Esophagus squamous epithelium (tissue), 5 donors: ENCODE data around the gene LDB2. TPM values are rescaled to one million over a fixed set of nuclear protein-coding genes. Genes with fewer than 3 reads are reported as not detected.

ENCODE experiments used
- DNase-seq: peaks from one replicate; lab custom pipeline; 2025; lab: John Stamatoyannopoulos, UW
- H3K27ac ChIP-seq, 4 donors: fragments of 200-600 bp; sonication (generic); one replicate each; pipeline ENCODE4 v1.5.1; 2016 to 2019; ENCODE audit warnings: mild to moderate bottlenecking in 1 of 4
- H3K27me3 ChIP-seq, 4 donors: fragments of 200-600 bp; sonication (generic); 1 replicate in 3 of 4; 2 replicates in 1 of 4; pipeline versions ENCODE4 v1.5.1 to v1.6.0; 2017 to 2021; ENCODE audit warnings: antibody characterized with exemption in 1 of 4
- H3K36me3 ChIP-seq, 3 donors: fragments of 200-600 bp; sonication (generic); one replicate each; pipeline ENCODE4 v1.5.1; 2016 to 2019
- H3K4me1 ChIP-seq, 3 donors: fragments of 200-600 bp; sonication (generic); one replicate each; pipeline ENCODE4 v1.5.1; 2017 to 2019
- H3K4me3 ChIP-seq, 4 donors: fragments of 200-600 bp; sonication (generic); 1 replicate in 3 of 4; 2 replicates in 1 of 4; pipeline ENCODE4 v1.5.1; 2016 to 2019; ENCODE audit warnings: mild to moderate bottlenecking in 2 of 4, moderate library complexity in 1 of 4
- H3K9me3 ChIP-seq, 3 donors: fragments of 200-600 bp; sonication (generic); one replicate each; pipeline ENCODE4 v1.5.1; 2016 to 2019
- POLR2A ChIP-seq, 4 donors: fragments of 450-650 bp; IDR thresholded peaks; one replicate each; pipeline ENCODE4 v1.6.1; 2017; ENCODE audit warnings: antibody characterized with exemption in 4 of 4, mild to moderate bottlenecking in 4 of 4, moderate library complexity in 3 of 4
- WGBS, 2 donors: methylation state at CpG; one replicate each; pipeline ENCODE4 v1.1.5; 2018; 5-methylcytosine and 5-hydroxymethylcytosine counted together
- intact Hi-C: fragments of 100-400 bp; cut with DNase I; formaldehyde crosslinking; loops from one replicate; pipeline ENCODE4 v1.15.0; 2022
- total RNA-seq, 4 donors: library from RNA; depleted of rRNA; stranded (reverse); fragments of >200 nt; gene quantifications; one replicate each; pipeline ENCODE4 v1.1.0, GENCODE V29; 2016
- TF ChIP-seq, protein P1 (sequence below), 6 experiments: fragments of 450-650 bp in 4 of 6; fragments of 200-600 bp in 2 of 6; sonication (generic) in 2 of 6; IDR thresholded peaks; one replicate each; pipeline ENCODE4 v1.5.1; 2016 to 2019; ENCODE audit warnings: antibody characterized with exemption in 6 of 6, mild to moderate bottlenecking in 4 of 6, moderate library complexity in 4 of 6
- donor health status: DM: yes; HTN: yes; CAD: no.

LDB2 gene
- total RNA-seq, 4 donors from 2014 or later: 3.0 to 16.0 (median 5.9) TPM

DNA sequence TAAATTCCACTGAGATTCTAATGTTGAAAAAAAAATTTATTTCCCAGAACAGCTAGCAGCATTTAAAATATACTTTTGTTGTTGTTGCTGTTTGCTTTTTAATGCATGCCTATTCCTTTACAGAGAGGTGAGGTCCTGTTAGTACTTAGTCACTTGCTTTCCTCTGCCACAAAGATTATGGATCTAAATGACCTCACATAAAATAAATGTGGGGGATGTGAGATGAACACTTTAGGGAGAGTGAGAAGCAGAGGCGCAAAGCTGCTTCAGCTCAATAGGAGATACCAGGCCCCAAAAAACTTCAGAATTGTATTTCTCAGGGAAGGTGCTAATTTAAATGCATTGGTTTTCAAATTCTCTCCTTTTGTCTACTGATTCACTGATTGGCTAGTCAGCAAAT, 4.0 kb downstream of the LDB2 start:
- H3K36me3 ChIP-seq: no peaks in the 10 kb centered on the region
- DNase-seq: no peak
- 71 to 100% methylated on average over 1 of the region's 1 CpG for WGBS, 2 donors
- peak overlapping the region in 2 of 4 donors; percentile 41 to 43 for H3K4me3 ChIP-seq
- no peaks in the 10 kb centered on the region for H3K27me3 ChIP-seq
- H3K9me3 ChIP-seq: no peaks in the 10 kb centered on the region
- intact Hi-C loops: no loop called here
- H3K27ac ChIP-seq: peak overlapping the region in 3 of 4 donors; percentile 10 to 74 (median 65)
- peaks cover 0 to 26% (median 0%) of the 10 kb centered on the region in 3 donors for H3K4me1 ChIP-seq
- TF ChIP-seq POLR2A (IDR thresholded peaks at IDR 0.05): no peak
- TF ChIP-seq, protein P1, sequence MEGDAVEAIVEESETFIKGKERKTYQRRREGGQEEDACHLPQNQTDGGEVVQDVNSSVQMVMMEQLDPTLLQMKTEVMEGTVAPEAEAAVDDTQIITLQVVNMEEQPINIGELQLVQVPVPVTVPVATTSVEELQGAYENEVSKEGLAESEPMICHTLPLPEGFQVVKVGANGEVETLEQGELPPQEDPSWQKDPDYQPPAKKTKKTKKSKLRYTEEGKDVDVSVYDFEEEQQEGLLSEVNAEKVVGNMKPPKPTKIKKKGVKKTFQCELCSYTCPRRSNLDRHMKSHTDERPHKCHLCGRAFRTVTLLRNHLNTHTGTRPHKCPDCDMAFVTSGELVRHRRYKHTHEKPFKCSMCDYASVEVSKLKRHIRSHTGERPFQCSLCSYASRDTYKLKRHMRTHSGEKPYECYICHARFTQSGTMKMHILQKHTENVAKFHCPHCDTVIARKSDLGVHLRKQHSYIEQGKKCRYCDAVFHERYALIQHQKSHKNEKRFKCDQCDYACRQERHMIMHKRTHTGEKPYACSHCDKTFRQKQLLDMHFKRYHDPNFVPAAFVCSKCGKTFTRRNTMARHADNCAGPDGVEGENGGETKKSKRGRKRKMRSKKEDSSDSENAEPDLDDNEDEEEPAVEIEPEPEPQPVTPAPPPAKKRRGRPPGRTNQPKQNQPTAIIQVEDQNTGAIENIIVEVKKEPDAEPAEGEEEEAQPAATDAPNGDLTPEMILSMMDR (IDR thresholded peaks at IDR 0.05): no peak

DNA sequence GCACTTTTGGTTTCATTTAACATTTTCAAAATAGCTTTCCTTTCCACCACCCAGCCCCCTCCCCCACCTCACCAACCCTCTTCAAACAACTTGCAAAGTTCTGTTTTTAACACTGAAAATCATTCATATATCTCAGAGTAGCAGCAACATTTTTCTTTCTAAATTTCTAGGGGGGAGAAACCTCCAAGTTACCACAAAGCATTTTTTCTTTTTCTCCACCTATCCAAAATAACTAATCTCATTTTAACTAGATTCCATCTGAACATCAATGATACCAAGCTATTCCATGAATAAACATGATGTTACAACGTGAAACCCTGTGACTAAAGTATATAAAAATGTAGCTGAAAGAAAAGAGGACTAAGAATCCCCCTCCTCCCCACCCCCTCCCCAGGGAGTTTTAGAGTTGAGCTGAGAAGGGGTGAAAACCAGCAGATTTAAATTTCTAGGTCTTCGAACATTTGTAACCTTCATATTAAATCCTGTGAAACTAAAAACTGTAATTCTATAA, 5.2 kb downstream of the LDB2 start:
- peaks cover 0 to 1% (median 0%) of the 10 kb centered on the region in 3 donors for H3K36me3 ChIP-seq
- H3K4me1 ChIP-seq: peaks cover 0 to 26% (median 0%) of the 10 kb centered on the region in 3 donors
- TF ChIP-seq, protein P1 (IDR thresholded peaks at IDR 0.05): no peak
- no peak for TF ChIP-seq POLR2A (IDR thresholded peaks at IDR 0.05)
- WGBS, 2 donors: 21 to 32% methylated on average over 2 of the region's 2 CpGs
- H3K27me3 ChIP-seq: no peaks in the 10 kb centered on the region
- intact Hi-C loops: no loop called here
- peak overlapping the region in 2 of 4 donors; percentile 65 to 74 for H3K27ac ChIP-seq
- no peak for DNase-seq
- H3K4me3 ChIP-seq: peak overlapping the region in 3 of 4 donors; percentile 17 to 43 (median 24)
- no peaks in the 10 kb centered on the region for H3K9me3 ChIP-seq

DNA sequence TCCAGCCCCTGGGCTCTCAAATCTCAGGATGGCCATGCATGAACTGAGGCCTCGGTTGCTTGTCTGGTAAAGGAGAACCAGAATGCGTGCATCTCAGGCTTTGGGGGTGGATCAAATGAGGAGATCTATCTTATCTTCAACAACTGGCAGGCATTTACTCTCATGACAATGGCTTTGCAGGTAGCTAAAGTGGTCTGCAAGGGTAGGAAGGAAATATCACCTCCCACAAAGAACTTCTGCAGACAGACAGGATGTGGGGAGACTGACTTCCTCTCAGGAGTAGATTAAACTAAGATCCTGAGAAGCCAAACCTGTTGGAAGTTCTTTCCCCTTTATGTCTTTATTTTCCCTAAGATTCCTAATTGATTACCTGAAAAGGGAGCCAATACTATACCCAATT, 7.8 kb downstream of the LDB2 start:
- H3K27me3 ChIP-seq: no peaks in the 10 kb centered on the region
- 90% methylated on average over 2 of the region's 2 CpGs; no CpG with 5 or more reads in 1 of the 2 donors for WGBS, 2 donors
- no peak for DNase-seq
- no peaks in the 10 kb centered on the region for H3K9me3 ChIP-seq
- peaks cover 0 to 6% (median 0%) of the 10 kb centered on the region in 3 donors for H3K36me3 ChIP-seq
- H3K27ac ChIP-seq: peak overlapping the region in 1 of 4 donors; percentile 16
- no peak overlapping the region for H3K4me3 ChIP-seq
- H3K4me1 ChIP-seq: peaks cover 0 to 23% (median 0%) of the 10 kb centered on the region in 3 donors
- TF ChIP-seq POLR2A (IDR thresholded peaks at IDR 0.05): no peak
- TF ChIP-seq, protein P1 (IDR thresholded peaks at IDR 0.05): no peak
- intact Hi-C loops: no loop called here

DNA sequence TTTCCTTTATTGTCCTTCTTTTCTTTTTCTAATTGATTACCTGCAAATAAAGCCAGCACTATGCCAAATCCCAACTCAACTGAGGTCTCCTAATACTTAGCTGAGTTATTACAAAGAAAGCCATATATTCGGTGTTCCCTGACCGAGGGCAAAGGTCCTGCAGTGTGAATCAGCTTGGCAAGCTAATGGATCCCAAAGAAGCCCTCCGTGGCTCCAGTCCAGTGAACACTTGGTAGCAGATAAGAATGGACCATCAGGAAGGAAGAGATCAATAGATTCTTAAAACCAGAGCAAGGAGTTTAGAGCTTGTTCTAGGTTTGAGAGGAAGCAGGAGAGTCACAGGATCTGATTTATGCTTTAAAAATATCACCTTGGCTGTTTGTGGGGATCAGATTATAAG, 8.5 kb downstream of the LDB2 start:
- intact Hi-C loops: no loop called here
- no peak overlapping the region for H3K4me3 ChIP-seq
- no peak for DNase-seq
- H3K27me3 ChIP-seq: no peaks in the 10 kb centered on the region
- peaks cover 0 to 22% (median 0%) of the 10 kb centered on the region in 3 donors for H3K4me1 ChIP-seq
- H3K27ac ChIP-seq: peak overlapping the region in 2 of 4 donors; percentile 9 to 16
- no peaks in the 10 kb centered on the region for H3K9me3 ChIP-seq
- TF ChIP-seq, protein P1 (IDR thresholded peaks at IDR 0.05): no peak
- no peak for TF ChIP-seq POLR2A (IDR thresholded peaks at IDR 0.05)
- WGBS, 2 donors: 56 to 68% methylated on average over 3 of the region's 3 CpGs
- H3K36me3 ChIP-seq: peaks cover 0 to 6% (median 0%) of the 10 kb centered on the region in 3 donors

DNA sequence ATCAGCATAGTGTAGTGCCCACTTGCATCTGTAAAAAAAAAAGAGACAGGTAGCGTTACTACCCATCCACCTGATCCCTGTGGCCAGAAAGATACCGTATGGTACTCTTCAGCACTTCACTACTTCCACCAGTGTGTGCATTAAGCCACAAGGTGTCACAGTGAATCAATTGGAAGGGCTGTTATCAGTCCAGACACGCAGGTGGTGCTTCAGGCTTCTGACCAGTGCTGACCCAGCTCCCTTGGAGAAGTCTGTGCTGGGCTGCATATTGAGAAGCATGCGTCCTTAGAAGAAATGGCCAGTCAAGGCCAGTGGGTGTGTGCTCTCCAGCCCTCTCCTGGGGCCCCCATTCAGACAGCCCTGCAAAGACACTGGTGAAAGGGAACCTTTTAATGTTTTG, 10.6 kb downstream of the LDB2 start:
- Histone ChIP-seq H3K27me3 (no peaks in the 10 kb centered on the region), H3K27ac (no peak overlapping the region), H3K4me1 (peaks cover 0 to 14% (median 0%) of the 10 kb centered on the region in 3 donors), H3K36me3 (peaks cover 0 to 6% (median 0%) of the 10 kb centered on the region in 3 donors), H3K4me3 (no peak overlapping the region), H3K9me3 (no peaks in the 10 kb centered on the region)
- TF ChIP-seq POLR2A (IDR thresholded peaks at IDR 0.05): no peak
- TF ChIP-seq, protein P1 (IDR thresholded peaks at IDR 0.05): no peak
- intact Hi-C loops: no loop called here
- DNase-seq: no peak
- WGBS, 2 donors: 61 to 82% methylated on average over 4 of the region's 4 CpGs
